ENCODE results near the gene GANC. TPM values are rescaled to one million over a fixed set of nuclear protein-coding genes. Genes with fewer than 3 reads are reported as not detected.

Gene GANC
- total RNA-seq, 1 experiment from 2014 or later, result 18.5 TPM

GRCh38 chr15:42356851-42357250, 83.8 kb downstream of the GANC start:
- no peaks in the 10 kb centered on the region for H3K9me3 Mint-ChIP-seq
- H3K4me3 Mint-ChIP-seq, result no peak overlapping the region
- H3K4me1 Mint-ChIP-seq, result peaks cover 13% of the 10 kb centered on the region
- ATAC-seq, result no peak
- peaks cover 4% of the 10 kb centered on the region for H3K27me3 Mint-ChIP-seq (ENCODE audit: low read depth)
- TF ChIP-seq, protein P1, sequence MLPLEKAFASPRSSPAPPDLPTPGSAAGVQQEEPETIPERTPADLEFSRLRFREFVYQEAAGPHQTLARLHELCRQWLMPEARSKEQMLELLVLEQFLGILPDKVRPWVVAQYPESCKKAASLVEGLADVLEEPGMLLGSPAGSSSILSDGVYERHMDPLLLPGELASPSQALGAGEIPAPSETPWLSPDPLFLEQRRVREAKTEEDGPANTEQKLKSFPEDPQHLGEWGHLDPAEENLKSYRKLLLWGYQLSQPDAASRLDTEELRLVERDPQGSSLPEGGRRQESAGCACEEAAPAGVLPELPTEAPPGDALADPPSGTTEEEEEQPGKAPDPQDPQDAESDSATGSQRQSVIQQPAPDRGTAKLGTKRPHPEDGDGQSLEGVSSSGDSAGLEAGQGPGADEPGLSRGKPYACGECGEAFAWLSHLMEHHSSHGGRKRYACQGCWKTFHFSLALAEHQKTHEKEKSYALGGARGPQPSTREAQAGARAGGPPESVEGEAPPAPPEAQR (CRISPR knock-in tag; IDR thresholded peaks at IDR 0.05), result no peak
- TF ChIP-seq CBFB (CRISPR knock-in tag; IDR thresholded peaks at IDR 0.05; ENCODE audit: low read depth) (no peak), ZNF671 (CRISPR knock-in tag; IDR thresholded peaks at IDR 0.05) (no peak), IRF2 (CRISPR knock-in tag; IDR thresholded peaks at IDR 0.05; ENCODE audit: borderline replicate concordance, low read depth) (no peak), ZNF416 (CRISPR knock-in tag; IDR thresholded peaks at IDR 0.05) (no peak), CREM (CRISPR knock-in tag; IDR thresholded peaks at IDR 0.05) (no peak), PRRX2 (CRISPR knock-in tag; IDR thresholded peaks at IDR 0.05) (no peak), NFE2L1 (CRISPR knock-in tag; IDR thresholded peaks at IDR 0.05) (no peak), FOXP1 (CRISPR knock-in tag; IDR thresholded peaks at IDR 0.05; ENCODE audit: borderline replicate concordance) (no peak), ATF1 (CRISPR knock-in tag; IDR thresholded peaks at IDR 0.05) (no peak), ZMAT4 (CRISPR knock-in tag; IDR thresholded peaks at IDR 0.05) (no peak), ZNF121 (CRISPR knock-in tag; IDR thresholded peaks at IDR 0.05) (no peak)
- TF ChIP-seq, protein P2, sequence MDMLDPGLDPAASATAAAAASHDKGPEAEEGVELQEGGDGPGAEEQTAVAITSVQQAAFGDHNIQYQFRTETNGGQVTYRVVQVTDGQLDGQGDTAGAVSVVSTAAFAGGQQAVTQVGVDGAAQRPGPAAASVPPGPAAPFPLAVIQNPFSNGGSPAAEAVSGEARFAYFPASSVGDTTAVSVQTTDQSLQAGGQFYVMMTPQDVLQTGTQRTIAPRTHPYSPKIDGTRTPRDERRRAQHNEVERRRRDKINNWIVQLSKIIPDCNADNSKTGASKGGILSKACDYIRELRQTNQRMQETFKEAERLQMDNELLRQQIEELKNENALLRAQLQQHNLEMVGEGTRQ (CRISPR knock-in tag; IDR thresholded peaks at IDR 0.05), result no peak
- TF ChIP-seq, protein P3, sequence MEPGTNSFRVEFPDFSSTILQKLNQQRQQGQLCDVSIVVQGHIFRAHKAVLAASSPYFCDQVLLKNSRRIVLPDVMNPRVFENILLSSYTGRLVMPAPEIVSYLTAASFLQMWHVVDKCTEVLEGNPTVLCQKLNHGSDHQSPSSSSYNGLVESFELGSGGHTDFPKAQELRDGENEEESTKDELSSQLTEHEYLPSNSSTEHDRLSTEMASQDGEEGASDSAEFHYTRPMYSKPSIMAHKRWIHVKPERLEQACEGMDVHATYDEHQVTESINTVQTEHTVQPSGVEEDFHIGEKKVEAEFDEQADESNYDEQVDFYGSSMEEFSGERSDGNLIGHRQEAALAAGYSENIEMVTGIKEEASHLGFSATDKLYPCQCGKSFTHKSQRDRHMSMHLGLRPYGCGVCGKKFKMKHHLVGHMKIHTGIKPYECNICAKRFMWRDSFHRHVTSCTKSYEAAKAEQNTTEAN (CRISPR knock-in tag; IDR thresholded peaks at IDR 0.05), result no peak
- H3K36me3 Mint-ChIP-seq, result no peaks in the 10 kb centered on the region
- no peak overlapping the region for H3K27ac Mint-ChIP-seq
- DNase-seq (ENCODE audit: low spot score), result no peak
- POLR2A ChIA-PET, result no interaction called here
- CTCF ChIA-PET, result interaction anchor here (1.8 kb wide), 1 partner anchor 28 kb away, joined by 9 read pairs; no protein-coding TSS in a partner anchor

DNA sequence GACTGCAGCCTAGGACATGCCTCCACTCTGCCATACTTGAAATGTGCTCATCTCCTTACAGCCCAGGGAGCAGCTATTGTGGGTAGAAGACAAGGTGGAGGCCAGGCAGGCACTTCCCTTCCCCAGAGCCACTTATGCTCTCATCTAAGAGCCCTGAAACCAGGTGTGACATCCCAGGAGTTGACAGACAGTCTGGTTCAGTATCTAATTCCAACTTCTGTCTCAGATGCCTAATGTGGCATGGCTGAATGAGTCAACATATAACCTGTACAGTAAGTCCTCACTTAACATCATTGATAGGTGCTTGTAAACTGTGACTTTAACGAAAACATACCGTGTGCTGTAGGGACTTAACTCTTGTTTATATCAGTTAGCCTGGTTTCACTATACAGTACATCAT, 85.1 kb downstream of the GANC start:
- Mint-ChIP-seq H3K27ac (no peak overlapping the region), H3K9me3 (no peaks in the 10 kb centered on the region), H3K27me3 (ENCODE audit: low read depth) (peaks cover 5% of the 10 kb centered on the region), H3K4me1 (peaks cover 16% of the 10 kb centered on the region), H3K36me3 (no peaks in the 10 kb centered on the region), H3K4me3 (no peak overlapping the region)
- ATAC-seq (no peak), DNase-seq (ENCODE audit: low spot score) (no peak)
- ChIA-PET POLR2A (no interaction called here), CTCF (no interaction called here)
- TF ChIP-seq ZNF263 (CRISPR knock-in tag; IDR thresholded peaks at IDR 0.05; ENCODE audit: low read depth) (no peak), JUN (CRISPR knock-in tag; IDR thresholded peaks at IDR 0.05) (no peak), ZNF138 (CRISPR knock-in tag; conservative IDR thresholded peaks at IDR 0.05) (no peak), OVOL2 (CRISPR knock-in tag; IDR thresholded peaks at IDR 0.05; ENCODE audit: borderline replicate concordance) (no peak), ELF4 (CRISPR knock-in tag; IDR thresholded peaks at IDR 0.05; ENCODE audit: low read depth) (no peak), ZNF416 (CRISPR knock-in tag; IDR thresholded peaks at IDR 0.05) (no peak), SMAD4 (CRISPR knock-in tag; IDR thresholded peaks at IDR 0.05) (no peak), EMX1 (CRISPR knock-in tag; IDR thresholded peaks at IDR 0.05) (no peak), SOX15 (CRISPR knock-in tag; IDR thresholded peaks at IDR 0.05) (no peak)
- TF ChIP-seq, protein P1 (CRISPR knock-in tag; IDR thresholded peaks at IDR 0.05), result no peak
- TF ChIP-seq, protein P4, sequence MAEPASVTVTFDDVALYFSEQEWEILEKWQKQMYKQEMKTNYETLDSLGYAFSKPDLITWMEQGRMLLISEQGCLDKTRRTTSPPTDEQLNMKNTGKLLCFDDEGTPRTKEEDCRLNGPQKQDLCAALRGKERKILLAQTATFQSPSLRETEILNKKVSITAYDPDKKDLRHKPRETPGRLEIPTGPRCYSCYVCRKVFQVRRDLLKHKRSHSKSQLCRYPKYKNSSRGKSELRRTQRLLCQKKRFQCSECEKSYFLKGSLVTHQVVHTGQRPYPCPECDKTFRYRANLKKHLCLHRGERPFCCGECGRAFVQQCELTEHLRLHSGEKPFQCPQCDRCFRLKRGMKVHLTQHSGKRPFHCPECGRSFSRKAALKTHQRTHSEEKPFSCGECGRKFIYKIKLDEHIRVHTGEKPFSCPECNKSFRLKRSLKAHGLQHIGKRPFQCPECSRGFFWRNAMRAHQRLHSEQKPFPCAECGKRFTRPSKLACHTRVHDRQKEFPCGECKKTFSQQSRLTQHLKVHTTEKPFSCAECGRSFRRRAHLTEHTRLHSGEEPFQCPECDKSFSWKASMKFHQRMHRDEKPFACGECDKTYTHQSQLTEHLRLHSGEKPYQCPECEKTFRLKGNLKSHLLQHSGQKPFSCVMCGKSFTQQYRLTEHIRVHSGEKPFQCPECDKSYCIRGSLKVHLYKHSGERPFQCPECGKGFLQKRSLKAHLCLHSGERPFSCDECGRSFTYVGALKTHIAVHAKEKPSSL (CRISPR knock-in tag; conservative IDR thresholded peaks at IDR 0.05), result no peak
- TF ChIP-seq, protein P5, sequence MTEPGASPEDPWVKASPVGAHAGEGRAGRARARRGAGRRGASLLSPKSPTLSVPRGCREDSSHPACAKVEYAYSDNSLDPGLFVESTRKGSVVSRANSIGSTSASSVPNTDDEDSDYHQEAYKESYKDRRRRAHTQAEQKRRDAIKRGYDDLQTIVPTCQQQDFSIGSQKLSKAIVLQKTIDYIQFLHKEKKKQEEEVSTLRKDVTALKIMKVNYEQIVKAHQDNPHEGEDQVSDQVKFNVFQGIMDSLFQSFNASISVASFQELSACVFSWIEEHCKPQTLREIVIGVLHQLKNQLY (CRISPR knock-in tag; IDR thresholded peaks at IDR 0.05), result no peak
- TF ChIP-seq, protein P6, sequence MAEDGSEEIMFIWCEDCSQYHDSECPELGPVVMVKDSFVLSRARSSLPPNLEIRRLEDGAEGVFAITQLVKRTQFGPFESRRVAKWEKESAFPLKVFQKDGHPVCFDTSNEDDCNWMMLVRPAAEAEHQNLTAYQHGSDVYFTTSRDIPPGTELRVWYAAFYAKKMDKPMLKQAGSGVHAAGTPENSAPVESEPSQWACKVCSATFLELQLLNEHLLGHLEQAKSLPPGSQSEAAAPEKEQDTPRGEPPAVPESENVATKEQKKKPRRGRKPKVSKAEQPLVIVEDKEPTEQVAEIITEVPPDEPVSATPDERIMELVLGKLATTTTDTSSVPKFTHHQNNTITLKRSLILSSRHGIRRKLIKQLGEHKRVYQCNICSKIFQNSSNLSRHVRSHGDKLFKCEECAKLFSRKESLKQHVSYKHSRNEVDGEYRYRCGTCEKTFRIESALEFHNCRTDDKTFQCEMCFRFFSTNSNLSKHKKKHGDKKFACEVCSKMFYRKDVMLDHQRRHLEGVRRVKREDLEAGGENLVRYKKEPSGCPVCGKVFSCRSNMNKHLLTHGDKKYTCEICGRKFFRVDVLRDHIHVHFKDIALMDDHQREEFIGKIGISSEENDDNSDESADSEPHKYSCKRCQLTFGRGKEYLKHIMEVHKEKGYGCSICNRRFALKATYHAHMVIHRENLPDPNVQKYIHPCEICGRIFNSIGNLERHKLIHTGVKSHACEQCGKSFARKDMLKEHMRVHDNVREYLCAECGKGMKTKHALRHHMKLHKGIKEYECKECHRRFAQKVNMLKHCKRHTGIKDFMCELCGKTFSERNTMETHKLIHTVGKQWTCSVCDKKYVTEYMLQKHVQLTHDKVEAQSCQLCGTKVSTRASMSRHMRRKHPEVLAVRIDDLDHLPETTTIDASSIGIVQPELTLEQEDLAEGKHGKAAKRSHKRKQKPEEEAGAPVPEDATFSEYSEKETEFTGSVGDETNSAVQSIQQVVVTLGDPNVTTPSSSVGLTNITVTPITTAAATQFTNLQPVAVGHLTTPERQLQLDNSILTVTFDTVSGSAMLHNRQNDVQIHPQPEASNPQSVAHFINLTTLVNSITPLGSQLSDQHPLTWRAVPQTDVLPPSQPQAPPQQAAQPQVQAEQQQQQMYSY (CRISPR knock-in tag; IDR thresholded peaks at IDR 0.05), result no peak

Measured in WTC11 (cell line).